Duodenal mucosa (tissue), 2 donors: ENCODE data around the gene TNRC18.

Experiments
- H3K27ac ChIP-seq: one replicate; pipeline ENCODE4 v1.7.0; 2013; ENCODE audit warnings: low read depth, low read length
- H3K27me3 ChIP-seq, 2 donors: one replicate each; pipeline ENCODE4 v1.7.0; 2013; ENCODE audit warnings: low read length in 2 of 2, control low read depth in 1 of 2; ENCODE audit not compliant: insufficient read depth in 2 of 2, control insufficient read depth in 1 of 2
- H3K36me3 ChIP-seq, 2 donors: one replicate each; pipeline ENCODE4 v1.7.0; 2013; ENCODE audit warnings: low read length in 2 of 2, control low read depth in 1 of 2; ENCODE audit not compliant: insufficient read depth in 2 of 2, control insufficient read depth in 1 of 2
- H3K4me1 ChIP-seq, 2 donors: one replicate each; pipeline ENCODE4 v1.7.0; 2013; ENCODE audit warnings: low read length in 2 of 2, control low read depth in 1 of 2; ENCODE audit not compliant: insufficient read depth in 2 of 2, control insufficient read depth in 1 of 2
- H3K4me3 ChIP-seq, 2 donors: one replicate each; pipeline ENCODE4 v1.7.0; 2013; ENCODE audit warnings: low read length in 2 of 2, low read depth in 1 of 2
- H3K9ac ChIP-seq, 2 donors: one replicate each; pipeline ENCODE4 v1.7.0; 2013; ENCODE audit warnings: low read length in 2 of 2, low read depth in 1 of 2
- H3K9me3 ChIP-seq, 2 donors: one replicate each; pipeline ENCODE4 v1.7.0; 2013; ENCODE audit warnings: low read length in 2 of 2, control low read depth in 1 of 2; ENCODE audit not compliant: control insufficient read depth in 1 of 2

TNRC18 gene

GRCh38 chr7:5429253-5429856 lies 5.7 kb upstream of the TNRC18 start:
- peaks cover 0 to 27% of the 10 kb centered on the region in 2 donors for H3K4me1 ChIP-seq

GRCh38 chr7:5428478-5429252 lies 5.0 kb upstream of the TNRC18 start:
- peak overlapping the region; percentile 86 to 90 for H3K4me3 ChIP-seq
- peak overlapping the region; percentile 92 to 96 for H3K9ac ChIP-seq
- H3K27ac ChIP-seq = peak overlapping the region; percentile 90
- H3K27me3 ChIP-seq = peaks cover 0 to 3% of the 10 kb centered on the region in 2 donors
- peaks cover 0 to 27% of the 10 kb centered on the region in 2 donors for H3K4me1 ChIP-seq
- no peaks in the 10 kb centered on the region for H3K9me3 ChIP-seq
- no peaks in the 10 kb centered on the region for H3K36me3 ChIP-seq

More at GRCh38 chr7:5429253-5429856, 5.7 kb upstream of the TNRC18 start:
- peak overlapping the region; percentile 86 to 90 for H3K4me3 ChIP-seq
- peak overlapping the region; percentile 90 for H3K27ac ChIP-seq
- no peaks in the 10 kb centered on the region for H3K36me3 ChIP-seq
- H3K9me3 ChIP-seq = no peaks in the 10 kb centered on the region
- H3K9ac ChIP-seq = peak overlapping the region; percentile 92 to 96
- H3K27me3 ChIP-seq = peaks cover 0 to 3% of the 10 kb centered on the region in 2 donors

DNA sequence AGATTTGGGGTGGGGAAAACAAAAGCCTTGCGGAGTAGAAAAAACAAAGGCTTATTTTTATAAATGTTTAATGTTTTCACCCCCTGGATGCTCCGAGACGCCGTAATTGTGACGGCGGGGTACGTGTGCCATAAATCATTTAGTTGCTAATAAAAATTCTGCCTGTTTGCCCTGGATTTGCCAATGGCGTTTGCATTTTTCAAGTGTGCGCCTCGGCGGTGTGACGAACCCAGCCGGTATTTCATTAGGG lies 2.5 kb upstream of the TNRC18 start:
- Histone ChIP-seq H3K36me3 (no peaks in the 10 kb centered on the region), H3K27me3 (peaks cover 0 to 3% of the 10 kb centered on the region in 2 donors), H3K4me1 (peaks cover 0 to 27% of the 10 kb centered on the region in 2 donors), H3K4me3 (peak overlapping the region; percentile 86 to 90), H3K9me3 (no peaks in the 10 kb centered on the region), H3K9ac (peak overlapping the region; percentile 63 to 96), H3K27ac (peak overlapping the region; percentile 97)

DNA sequence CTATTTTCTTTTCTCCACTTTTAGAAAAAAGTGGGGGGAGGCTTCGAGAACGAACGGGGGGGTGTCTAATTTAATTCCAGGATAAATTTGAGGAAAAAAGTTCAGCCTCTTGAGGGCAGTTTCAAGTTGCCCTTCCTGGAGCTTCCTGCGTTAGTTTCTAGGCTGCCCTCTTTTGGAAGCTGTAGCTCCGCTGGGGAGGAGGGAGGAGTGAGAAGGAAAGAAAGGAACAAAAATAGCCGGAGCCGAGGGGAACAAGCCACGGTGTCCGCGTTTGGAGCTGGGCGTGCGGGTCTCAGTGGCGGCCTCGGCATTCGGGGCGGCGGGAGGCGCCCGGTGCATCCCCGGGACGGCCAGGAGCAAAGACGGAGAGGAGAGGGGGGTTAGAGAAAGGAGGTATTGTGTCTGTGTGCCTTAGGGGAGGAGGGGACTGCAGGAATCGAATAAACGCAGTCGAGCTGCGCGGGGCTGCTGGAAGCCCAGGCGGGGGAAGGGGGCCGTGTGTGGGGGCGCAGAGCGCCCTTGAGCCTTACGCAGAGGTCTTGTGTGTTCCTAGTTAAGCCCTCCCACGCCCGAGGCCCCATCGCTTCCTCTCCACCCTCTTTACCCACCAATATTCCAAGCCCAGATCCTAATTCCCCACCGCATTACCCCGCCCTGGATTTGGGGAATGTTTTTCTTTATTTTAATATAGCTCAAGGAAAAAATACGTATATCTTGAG lies 2.0 kb upstream of the TNRC18 start:
- Histone ChIP-seq H3K27ac (peak overlapping the region; percentile 97), H3K36me3 (no peaks in the 10 kb centered on the region), H3K4me1 (peaks cover 0 to 27% of the 10 kb centered on the region in 2 donors), H3K4me3 (peak overlapping the region; percentile 86 to 90), H3K9ac (peak overlapping the region; percentile 63 to 96), H3K9me3 (no peaks in the 10 kb centered on the region), H3K27me3 (peaks cover 0 to 3% of the 10 kb centered on the region in 2 donors)

- Histone ChIP-seq H3K9ac (peak overlapping the region; percentile 63 to 96), H3K27me3 (no peaks in the 10 kb centered on the region), H3K36me3 (no peaks in the 10 kb centered on the region), H3K4me1 (peaks cover 0 to 20% of the 10 kb centered on the region in 2 donors), H3K4me3 (peak overlapping the region; percentile 86 to 90), H3K9me3 (no peaks in the 10 kb centered on the region), H3K27ac (peak overlapping the region; percentile 97)
Observed at GRCh38 chr7:5424749-5425506, 1.3 kb upstream of the TNRC18 start.

DNA sequence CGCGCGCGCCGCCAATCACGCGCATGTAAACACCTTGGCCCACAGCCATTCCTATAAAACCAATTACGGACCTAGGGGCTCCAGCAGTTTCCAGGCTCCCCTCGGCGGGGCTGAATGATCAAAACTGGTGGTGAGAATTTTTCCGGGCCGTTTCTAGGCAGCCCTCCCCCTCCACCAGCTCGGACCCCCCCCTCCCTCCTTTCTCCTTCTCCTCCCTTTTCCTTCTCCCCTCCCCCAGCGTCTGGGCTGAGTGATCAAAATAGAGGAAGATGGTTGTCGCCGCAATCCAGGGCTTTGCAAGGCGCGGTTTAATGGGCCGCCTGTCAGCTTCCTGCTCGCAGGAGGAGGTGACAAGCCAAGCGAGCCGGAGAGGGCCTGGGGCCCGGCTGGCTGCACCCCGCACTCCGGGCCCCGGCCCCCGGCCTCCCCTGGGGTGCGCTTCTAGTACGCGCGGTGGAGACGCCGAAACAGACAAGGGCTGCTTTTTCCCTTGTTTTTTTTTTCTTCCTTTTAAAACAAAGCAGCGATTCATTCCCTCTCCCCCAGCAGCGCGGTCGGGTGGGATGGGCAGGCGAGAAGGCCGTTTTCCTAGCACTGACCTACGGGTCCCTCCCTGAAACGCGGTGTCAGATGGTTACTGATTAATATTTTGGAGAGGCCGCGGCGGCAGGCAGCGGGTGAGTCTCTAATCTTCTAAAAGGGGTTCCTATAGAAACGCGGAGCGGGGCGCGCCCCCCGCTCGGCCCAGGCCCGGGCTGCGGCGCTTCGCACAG lies 528 bp upstream of the TNRC18 start:
- H3K27me3 ChIP-seq = no peaks in the 10 kb centered on the region

GRCh38 chr7:5422396-5423305 lies 983 bp downstream of the TNRC18 start:
- peaks cover 14 to 15% of the 10 kb centered on the region in 2 donors for H3K4me1 ChIP-seq

More for the DNA sequence above, 528 bp upstream of the TNRC18 start:
- Histone ChIP-seq H3K4me1 (peaks cover 0 to 15% of the 10 kb centered on the region in 2 donors), H3K36me3 (no peaks in the 10 kb centered on the region), H3K4me3 (peak overlapping the region; percentile 86 to 90), H3K27ac (peak overlapping the region; percentile 97), H3K9me3 (no peaks in the 10 kb centered on the region), H3K9ac (peak overlapping the region; percentile 63 to 96)

GRCh38 chr7:5421714-5422395 lies 1.8 kb downstream of the TNRC18 start:
- Histone ChIP-seq H3K9me3 (no peaks in the 10 kb centered on the region), H3K4me1 (peaks cover 15 to 17% of the 10 kb centered on the region in 2 donors), H3K36me3 (no peaks in the 10 kb centered on the region), H3K27ac (peak overlapping the region; percentile 93), H3K27me3 (no peaks in the 10 kb centered on the region), H3K4me3 (peak overlapping the region; percentile 73 to 96), H3K9ac (peak overlapping the region; percentile 94 to 97)

More at GRCh38 chr7:5422396-5423305, 983 bp downstream of the TNRC18 start:
- Histone ChIP-seq H3K27ac (peak overlapping the region; percentile 93), H3K36me3 (no peaks in the 10 kb centered on the region), H3K4me3 (peak overlapping the region; percentile 73 to 96), H3K9ac (peak overlapping the region; percentile 94 to 97), H3K9me3 (no peaks in the 10 kb centered on the region), H3K27me3 (no peaks in the 10 kb centered on the region)
